Kidney (tissue), 14 donors: ENCODE measurements around the gene AJUBA. TPM values are rescaled to one million over a fixed set of nuclear protein-coding genes. Genes with fewer than 3 reads are reported as not detected.
A peak's percentile ranks its signal among the peaks of the same experiment; 100 is the strongest.

ENCODE experiments used
- DNase-seq, 5 donors: peaks; one replicate each; pipeline ENCODE4 v3.0.0-alpha.2; 2013 to 2020
- FAIRE-seq: peaks from 2 replicates; lab custom pipeline; 2012; peaks lifted over from hg19 to GRCh38; lab: Jason Lieb, UNC
- H3K27ac ChIP-seq, 2 donors: one replicate each; pipeline ENCODE4 v1.7.0; 2013; ENCODE audit warnings: low read depth in 2 of 2, low read length in 2 of 2, inconsistent platforms in 1 of 2
- H3K27me3 ChIP-seq: one replicate; pipeline ENCODE4 v1.7.1; 2013; ENCODE audit warnings: low read length, inconsistent platforms; ENCODE audit not compliant: control insufficient read depth, insufficient read depth
- H3K36me3 ChIP-seq, 3 donors: one replicate each; pipeline versions ENCODE4 v1.7.0 to v1.7.1; 2013; ENCODE audit warnings: low read length in 3 of 3, control low read depth in 1 of 3, inconsistent platforms in 1 of 3; ENCODE audit not compliant: insufficient read depth in 3 of 3, control insufficient read depth in 2 of 3
- H3K4me1 ChIP-seq, 3 donors: one replicate each; pipeline versions ENCODE4 v1.7.0 to v1.7.1; 2013; ENCODE audit warnings: low read length in 3 of 3, inconsistent platforms in 1 of 3, low read depth in 1 of 3; ENCODE audit not compliant: control insufficient read depth in 2 of 3, insufficient read depth in 2 of 3
- H3K4me3 ChIP-seq, 3 donors: one replicate each; pipeline versions ENCODE4 v1.7.0 to v1.8.1; 2013; ENCODE audit warnings: low read length in 3 of 3, control low read depth in 1 of 3, inconsistent platforms in 1 of 3
- H3K9ac ChIP-seq, 3 donors: one replicate each; pipeline versions ENCODE4 v1.7.0 to v1.7.1; 2013; ENCODE audit warnings: low read length in 3 of 3, control low read depth in 1 of 3, inconsistent platforms in 1 of 3
- H3K9me3 ChIP-seq, 3 donors: one replicate each; pipeline versions ENCODE4 v1.7.0 to v1.7.1; 2013; ENCODE audit warnings: low read length in 3 of 3, control low read depth in 1 of 3, inconsistent platforms in 1 of 3; ENCODE audit not compliant: control insufficient read depth in 2 of 3, insufficient read depth in 1 of 3
- intact Hi-C: fragments of 100-400 bp; cut with DNase I; formaldehyde crosslinking; loops from one replicate; pipeline ENCODE4 v1.11.1; 2022
- polyA plus RNA-seq: library from polyadenylated mRNA; stranded (reverse); fragments of 350-450 nt; fragmentation: Illumina TruSeq; extraction: RNeasy Lipid Tissue Mini Kit (QIAGEN cat#74804); gene quantifications from one replicate; pipeline ENCODE4 v1.2.3, GENCODE V29; 2014; ENCODE audit warnings: low read depth, low replicate concordance; ENCODE audit not compliant: insufficient read depth
- total RNA-seq: library from RNA; stranded (reverse); fragmentation: NEBNext Ultra II Directional; extraction: Animal tissue kit (Norgen Biotek cat#: 25700); gene quantifications from one replicate; pipeline ENCODE4 v1.2.1, GENCODE V29; 2021
- TF ChIP-seq, protein P1 (sequence below): IDR thresholded peaks from 3 replicates; pipeline ENCODE4 v1.5.1; 2012; ENCODE audit warnings: mild to moderate bottlenecking, moderate library complexity, borderline replicate concordance; ENCODE audit not compliant: insufficient read depth; ENCODE audit errors: extremely low read depth
- donor health status: control.
- donor health status: control.
- donor health status: control.
- donor health status: control.
- donor health status: control.
- donor health status: DM: yes; HTN: yes; CAD: no.
- donor health status: Normal renal cell carcinoma (clear cell type).

The AJUBA gene
- total and polyA plus RNA-seq, 2 donors from 2014 or later, result 14.6 to 28.5 TPM

DNA sequence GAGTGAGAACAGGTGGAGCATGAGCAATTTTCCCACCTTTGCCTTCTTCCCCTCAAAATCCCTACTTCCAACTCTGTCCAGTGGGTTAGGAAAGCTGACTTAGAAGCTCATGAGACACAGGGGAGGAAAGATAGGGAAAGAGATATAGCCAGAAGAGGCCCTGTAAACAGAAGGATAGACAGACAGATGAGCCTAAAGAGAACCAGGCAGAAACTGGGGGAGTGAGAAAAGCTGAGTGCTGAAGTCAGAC is 5.0 kb downstream of the AJUBA start:
- H3K9ac ChIP-seq, result peak overlapping the region in 1 of 3 donors; percentile 7

DNA sequence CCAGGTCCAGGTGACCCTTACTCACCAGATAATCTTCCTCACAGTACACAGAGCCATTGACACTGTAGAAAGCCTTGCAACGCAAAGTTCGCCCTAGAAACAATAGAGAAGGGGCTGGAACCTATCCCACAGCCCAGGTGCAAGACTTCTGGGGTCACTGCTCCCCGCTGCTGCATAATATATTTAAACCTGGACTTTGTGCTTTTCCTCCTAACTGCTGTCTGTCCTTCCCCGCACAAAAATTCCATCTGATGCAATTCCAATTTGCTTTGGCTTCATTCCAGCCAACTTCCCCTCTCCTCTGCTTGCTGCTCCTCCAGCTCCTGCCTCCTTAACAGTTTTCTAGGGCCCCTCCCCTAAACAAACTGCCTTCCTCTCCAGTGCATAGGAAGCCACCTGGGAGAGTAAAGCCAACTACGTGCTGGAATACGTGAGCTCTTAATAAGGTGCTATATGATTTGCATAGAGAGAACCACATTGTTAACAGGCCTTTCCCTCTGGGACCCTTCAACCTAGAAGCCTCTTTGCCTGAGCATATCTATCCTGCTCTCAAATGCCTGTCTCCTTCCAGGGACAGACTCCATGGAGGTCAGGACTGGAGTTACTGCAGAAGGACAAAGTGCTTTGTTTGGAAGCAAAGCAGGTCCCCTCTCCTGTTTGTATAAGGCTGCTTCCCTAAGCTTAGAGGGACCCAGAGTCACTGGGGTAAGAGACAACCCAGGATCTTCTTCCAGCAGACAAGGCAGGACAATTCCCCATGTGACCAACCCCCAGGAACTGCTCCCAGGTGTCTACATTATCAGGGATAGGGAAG is 5.5 kb downstream of the AJUBA start:
- Histone ChIP-seq H3K9me3 (no peaks in the 10 kb centered on the region), H3K4me1 (peaks cover 13 to 43% (median 40%) of the 10 kb centered on the region in 3 donors), H3K9ac (peak overlapping the region in 1 of 3 donors; percentile 7), H3K36me3 (peaks cover 8 to 27% (median 9%) of the 10 kb centered on the region in 3 donors), H3K27me3 (no peaks in the 10 kb centered on the region), H3K4me3 (peak overlapping the region in 1 of 3 donors; percentile 3), H3K27ac (peak overlapping the region; percentile 41 to 83)
- DNase-seq (peak in 4 of 5 donors; percentile 34 to 75 (median 50)), FAIRE-seq (no peak)
- intact Hi-C loops, result no loop called here
- TF ChIP-seq, protein P1, sequence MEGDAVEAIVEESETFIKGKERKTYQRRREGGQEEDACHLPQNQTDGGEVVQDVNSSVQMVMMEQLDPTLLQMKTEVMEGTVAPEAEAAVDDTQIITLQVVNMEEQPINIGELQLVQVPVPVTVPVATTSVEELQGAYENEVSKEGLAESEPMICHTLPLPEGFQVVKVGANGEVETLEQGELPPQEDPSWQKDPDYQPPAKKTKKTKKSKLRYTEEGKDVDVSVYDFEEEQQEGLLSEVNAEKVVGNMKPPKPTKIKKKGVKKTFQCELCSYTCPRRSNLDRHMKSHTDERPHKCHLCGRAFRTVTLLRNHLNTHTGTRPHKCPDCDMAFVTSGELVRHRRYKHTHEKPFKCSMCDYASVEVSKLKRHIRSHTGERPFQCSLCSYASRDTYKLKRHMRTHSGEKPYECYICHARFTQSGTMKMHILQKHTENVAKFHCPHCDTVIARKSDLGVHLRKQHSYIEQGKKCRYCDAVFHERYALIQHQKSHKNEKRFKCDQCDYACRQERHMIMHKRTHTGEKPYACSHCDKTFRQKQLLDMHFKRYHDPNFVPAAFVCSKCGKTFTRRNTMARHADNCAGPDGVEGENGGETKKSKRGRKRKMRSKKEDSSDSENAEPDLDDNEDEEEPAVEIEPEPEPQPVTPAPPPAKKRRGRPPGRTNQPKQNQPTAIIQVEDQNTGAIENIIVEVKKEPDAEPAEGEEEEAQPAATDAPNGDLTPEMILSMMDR, result no peak

More for the DNA sequence above, 5.0 kb downstream of the AJUBA start:
- FAIRE-seq, result no peak
- H3K4me1 ChIP-seq, result peaks cover 13 to 43% (median 40%) of the 10 kb centered on the region in 3 donors
- no peaks in the 10 kb centered on the region for H3K9me3 ChIP-seq
- no peaks in the 10 kb centered on the region for H3K27me3 ChIP-seq
- intact Hi-C loops, result no loop called here
- DNase-seq, result no peak
- peak overlapping the region in 1 of 3 donors; percentile 3 for H3K4me3 ChIP-seq
- peaks cover 5 to 22% (median 6%) of the 10 kb centered on the region in 3 donors for H3K36me3 ChIP-seq
- peak overlapping the region; percentile 24 to 83 for H3K27ac ChIP-seq
- TF ChIP-seq, protein P1, result no peak

DNA sequence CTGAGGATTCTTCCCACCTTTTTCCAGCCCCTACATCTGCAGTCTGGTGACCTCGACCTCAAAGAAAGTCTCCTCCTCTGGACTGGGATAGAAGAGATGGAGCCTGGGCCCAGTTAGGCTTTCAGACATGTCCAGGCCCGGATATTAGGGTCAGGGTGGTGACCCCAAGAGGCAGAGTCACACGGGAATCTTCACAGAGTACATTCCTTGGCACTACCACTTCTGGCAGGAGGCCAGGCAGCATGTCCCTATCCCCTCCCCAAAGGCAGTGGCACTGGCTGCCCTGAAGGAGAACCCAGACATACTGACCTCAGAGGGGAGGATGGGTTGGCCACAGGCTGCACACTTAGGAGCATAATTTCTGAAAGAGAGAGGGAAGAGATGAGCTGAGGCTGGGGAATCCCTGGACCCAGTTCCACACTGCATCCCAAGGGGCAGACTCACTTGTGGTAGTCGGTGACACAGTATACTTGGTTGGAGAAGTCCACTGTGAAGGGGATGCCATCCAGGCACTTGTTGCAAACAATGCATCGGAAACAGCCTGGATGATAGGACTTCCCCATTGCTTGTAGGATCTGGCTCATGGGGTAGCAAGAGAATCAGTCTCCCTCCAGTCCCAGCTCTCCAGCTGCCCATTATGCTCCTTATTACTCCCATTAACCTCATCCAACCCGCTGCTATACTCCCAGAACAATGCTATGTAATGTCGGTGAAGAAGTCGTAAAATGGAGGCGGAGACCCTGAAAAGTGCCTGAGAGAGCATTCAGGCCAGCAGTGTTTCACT is 7.6 kb downstream of the AJUBA start:
- DNase-seq, result peak in 2 of 5 donors; percentile 41 to 88
- Histone ChIP-seq H3K4me3 (no peak overlapping the region), H3K27ac (no peak overlapping the region), H3K27me3 (no peaks in the 10 kb centered on the region), H3K4me1 (peaks cover 13 to 39% (median 36%) of the 10 kb centered on the region in 3 donors), H3K9me3 (no peaks in the 10 kb centered on the region), H3K9ac (peak overlapping the region in 1 of 3 donors; percentile 2), H3K36me3 (peaks cover 8 to 28% (median 9%) of the 10 kb centered on the region in 3 donors)
- no peak for FAIRE-seq
- intact Hi-C loops, result no loop called here
- TF ChIP-seq, protein P1, result no peak
